K562 (cell line): ENCODE measurements around the gene BRCA1. TPM values are rescaled to one million over a fixed set of nuclear protein-coding genes. Genes with fewer than 3 reads are reported as not detected.

Source experiments
- ARID1B ChIP-seq: fragments of 450-650 bp; IDR thresholded peaks from 2 replicates; pipeline ENCODE4 v1.6.1; 2016; ENCODE audit warnings: antibody characterized with exemption, mild to moderate bottlenecking, inconsistent platforms
- ASH1L ChIP-seq: fragments of 450-650 bp; IDR thresholded peaks from 2 replicates; pipeline ENCODE4 v1.6.1; 2018; ENCODE audit warnings: borderline replicate concordance, mild to moderate bottlenecking, low read depth; ENCODE audit not compliant: partially characterized antibody
- BRD9 ChIP-seq: fragments of 450-650 bp; IDR thresholded peaks from 2 replicates; pipeline ENCODE4 v1.6.1; 2018; ENCODE audit warnings: low read depth; ENCODE audit not compliant: partially characterized antibody
- CC2D1A ChIP-seq: fragments of 450-650 bp; IDR thresholded peaks from 2 replicates; pipeline ENCODE4 v1.6.1; 2017; ENCODE audit warnings: mild to moderate bottlenecking
- COPS2 ChIP-seq: fragments of 450-650 bp; conservative IDR thresholded peaks from 2 replicates; pipeline ENCODE4 v1.6.1; 2016; ENCODE audit warnings: mild to moderate bottlenecking, moderate library complexity
- GABPB1 ChIP-seq: sonication (generic); formaldehyde crosslinking; IDR thresholded peaks from 2 replicates; pipeline ENCODE4 v1.8.0; 2022; ENCODE audit warnings: mild to moderate bottlenecking, missing genetic modification reagents
- GATA2 ChIP-seq: sonication (generic); formaldehyde crosslinking; IDR thresholded peaks from 2 replicates; pipeline ENCODE4 v1.4.0; 2020; ENCODE audit warnings: mild to moderate bottlenecking, missing genetic modification reagents
- HDAC3 ChIP-seq: fragments of 450-650 bp; IDR thresholded peaks from 2 replicates; pipeline ENCODE4 v1.6.1; 2018; ENCODE audit warnings: borderline replicate concordance, mild to moderate bottlenecking, moderate library complexity; ENCODE audit not compliant: partially characterized antibody
- HES1 ChIP-seq: fragments of 450-650 bp; IDR thresholded peaks from 2 replicates; pipeline ENCODE4 v1.6.1; 2016; ENCODE audit warnings: low read depth, mild to moderate bottlenecking, moderate library complexity
- HSF4 ChIP-seq: fragments of 250-450 bp; sonication (Bioruptor Pico); IDR thresholded peaks from 2 replicates; pipeline ENCODE4 v2.1.2; 2022; ENCODE audit warnings: mild to moderate bottlenecking, moderate library complexity, borderline replicate concordance
- LEF1 ChIP-seq: fragments of 450-650 bp; IDR thresholded peaks from 2 replicates; pipeline ENCODE4 v1.6.1; 2016; ENCODE audit warnings: mild to moderate bottlenecking
- MAZ ChIP-seq, 2 experiments: fragments of 450-650 bp in 1 of 2; sonication (generic) in 1 of 2; formaldehyde crosslinking; IDR thresholded peaks in 1 of 2; conservative IDR thresholded peaks in 1 of 2; 2 replicates each; pipeline versions ENCODE4 v1.4.0 to v1.5.0; 2020; ENCODE audit warnings: mild to moderate bottlenecking in 1 of 2, missing genetic modification reagents in 1 of 2
- MTF1 ChIP-seq: fragments of 250-450 bp; sonication (Bioruptor Pico); IDR thresholded peaks from 2 replicates; pipeline ENCODE4 v1.9.0; 2021; ENCODE audit warnings: moderate library complexity, mild to moderate bottlenecking, inconsistent platforms, borderline replicate concordance
- MYNN ChIP-seq, 2 experiments: sonication (generic); formaldehyde crosslinking in 1 of 2; IDR thresholded peaks; 2 replicates each; pipeline versions ENCODE4 v1.5.0 to v1.6.1; 2016 to 2020; ENCODE audit warnings: antibody characterized with exemption in 1 of 2, missing genetic modification reagents in 1 of 2
- NFE2L1 ChIP-seq: fragments of 450-650 bp; IDR thresholded peaks from 2 replicates; pipeline ENCODE4 v1.6.1; 2016; ENCODE audit warnings: missing genetic modification characterization, low read depth, mild to moderate bottlenecking, missing compliant biosample characterization, moderate library complexity, borderline replicate concordance
- NR2C2 ChIP-seq, 2 experiments: fragments of 200-800 bp in 1 of 2; sonication (Bioruptor generic) in 1 of 2; sonication (generic) in 1 of 2; formaldehyde crosslinking in 1 of 2; IDR thresholded peaks; 2 replicates each; pipeline versions ENCODE4 v1.6.1 to v1.8.0; 2016 to 2022; ENCODE audit warnings: mild to moderate bottlenecking in 1 of 2, missing compliant biosample characterization in 1 of 2, missing genetic modification characterization in 1 of 2, missing genetic modification reagents in 1 of 2
- POLR2G ChIP-seq: fragments of 200-400 bp; formaldehyde crosslinking; IDR thresholded peaks from 2 replicates; pipeline ENCODE4 v1.6.1; 2017; ENCODE audit warnings: low read depth, mild to moderate bottlenecking, antibody characterized with exemption, low read length, moderate library complexity
- SETDB1 ChIP-seq: IDR thresholded peaks from one replicate; pipeline ENCODE4 v1.6.1; 2012; ENCODE audit warnings: low read length, control low read depth, inconsistent platforms
- TBP ChIP-seq: optimal IDR thresholded peaks from 2 replicates; pipeline ENCODE3; 2011; ENCODE audit warnings: low read depth, low read length, improper control_type of control experiment
- ZBTB26 ChIP-seq: fragments of 450-650 bp; formaldehyde crosslinking; IDR thresholded peaks from 2 replicates; pipeline ENCODE4 v1.4.0; 2022; ENCODE audit warnings: missing genetic modification characterization
- ZNF143 ChIP-seq: sonication (generic); formaldehyde crosslinking; IDR thresholded peaks from 2 replicates; pipeline ENCODE4 v1.9.0; 2022; ENCODE audit warnings: mild to moderate bottlenecking, missing genetic modification reagents
- ZNF146 ChIP-seq: IDR thresholded peaks from one replicate; pipeline ENCODE4 v1.6.1; 2018; ENCODE audit warnings: missing compliant biosample characterization; ENCODE audit not compliant: unreplicated experiment
- ZNF175 ChIP-seq: fragments of 200-800 bp; sonication (Bioruptor generic); IDR thresholded peaks from 2 replicates; pipeline ENCODE4 v1.6.1; 2016; ENCODE audit warnings: low read depth, mild to moderate bottlenecking, missing genetic modification characterization, missing compliant biosample characterization
- ZNF583 ChIP-seq: fragments of 250-450 bp; sonication (Bioruptor Pico); IDR thresholded peaks from 2 replicates; pipeline ENCODE4 v1.4.0; 2020
- ZNF764 ChIP-seq: fragments of 250-450 bp; sonication (Bioruptor Pico); IDR thresholded peaks from 2 replicates; pipeline ENCODE4 v1.4.0; 2020; ENCODE audit warnings: low read depth, mild to moderate bottlenecking, moderate library complexity
- polyA plus RNA-seq, 8 experiments: library from polyadenylated mRNA; depleted of rRNA in 4 of 8; stranded (reverse) in 5 of 8; unstranded in 3 of 8; fragments of >200 nt; fragmentation: Nextera tagmentation in 2 of 8; fragmentation: Illumina TruSeq in 1 of 8; extraction: Ambion mirVana in 2 of 8; extraction: Trizol in 1 of 8; gene quantifications; 2 replicates each; pipeline versions ENCODE4 v1.2.1 to v1.2.3, GENCODE V29; 2011 to 2014; ENCODE audit warnings: inconsistent platforms in 1 of 8, missing spikeins in 1 of 8
- total RNA-seq, 7 experiments: library from RNA; depleted of rRNA in 6 of 7; stranded (reverse); fragments of >200 nt in 6 of 7; fragmentation: Illumina TruSeq in 2 of 7; extraction: Trizol in 2 of 7; gene quantifications; 2 replicates each; pipeline versions ENCODE4 v1.2.1 to v1.2.3, GENCODE V29; 2011 to 2021; ENCODE audit warnings: low replicate concordance in 1 of 7
- TF ChIP-seq, protein P1 (sequence below): fragments of 450-650 bp; formaldehyde crosslinking; conservative IDR thresholded peaks from 2 replicates; pipeline ENCODE4 v1.4.0; 2022; ENCODE audit warnings: mild to moderate bottlenecking, missing genetic modification characterization

The BRCA1 gene
- total and polyA plus RNA-seq, 9 of the 15 experiments (the other 6 are each of a cell fraction or from before 2014, with no cell fraction given), result 25.9 to 95.3 (median 62.3) TPM

DNA sequence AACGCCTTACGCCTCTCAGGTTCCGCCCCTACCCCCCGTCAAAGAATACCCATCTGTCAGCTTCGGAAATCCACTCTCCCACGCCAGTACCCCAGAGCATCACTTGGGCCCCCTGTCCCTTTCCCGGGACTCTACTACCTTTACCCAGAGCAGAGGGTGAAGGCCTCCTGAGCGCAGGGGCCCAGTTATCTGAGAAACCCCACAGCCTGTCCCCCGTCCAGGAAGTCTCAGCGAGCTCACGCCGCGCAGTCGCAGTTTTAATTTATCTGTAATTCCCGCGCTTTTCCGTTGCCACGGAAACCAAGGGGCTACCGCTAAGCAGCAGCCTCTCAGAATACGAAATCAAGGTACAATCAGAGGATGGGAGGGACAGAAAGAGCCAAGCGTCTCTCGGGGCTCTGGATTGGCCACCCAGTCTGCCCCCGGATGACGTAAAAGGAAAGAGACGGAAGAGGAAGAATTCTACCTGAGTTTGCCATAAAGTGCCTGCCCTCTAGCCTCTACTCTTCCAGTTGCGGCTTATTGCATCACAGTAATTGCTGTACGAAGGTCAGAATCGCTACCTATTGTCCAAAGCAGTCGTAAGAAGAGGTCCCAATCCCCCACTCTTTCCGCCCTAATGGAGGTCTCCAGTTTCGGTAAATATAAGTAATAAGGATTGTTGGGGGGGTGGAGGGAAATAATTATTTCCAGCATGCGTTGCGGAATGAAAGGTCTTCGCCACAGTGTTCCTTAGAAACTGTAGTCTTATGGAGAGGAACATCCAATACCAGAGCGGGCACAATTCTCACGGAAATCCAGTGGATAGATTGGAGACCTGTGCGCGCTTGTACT is at the start of gene BRCA1 (continued):
- 0 out of 2 replicates have a peak, but pooled peaks have one; percentile 35 for TF ChIP-seq HES1
- TF ChIP-seq ASH1L, result peak; percentile 83
- no peak for TF ChIP-seq ZNF146
- TF ChIP-seq ZNF583 (CRISPR knock-in tag), result no peak
- TF ChIP-seq MTF1, result no peak
- TF ChIP-seq BRD9, result peak; percentile 79
- no peak for TF ChIP-seq HSF4 (CRISPR knock-in tag)
- TF ChIP-seq ZBTB26 (CRISPR knock-in tag), result no peak
- TF ChIP-seq CC2D1A, result peak; percentile 44; the same call in 1 of the 2 replicates
- TF ChIP-seq HDAC3, result peak; percentile 30
- TF ChIP-seq NFE2L1 (tag), result no peak
- no peak for TF ChIP-seq GATA2 (CRISPR knock-in tag)
- no peak for TF ChIP-seq SETDB1
- TF ChIP-seq, protein P1, sequence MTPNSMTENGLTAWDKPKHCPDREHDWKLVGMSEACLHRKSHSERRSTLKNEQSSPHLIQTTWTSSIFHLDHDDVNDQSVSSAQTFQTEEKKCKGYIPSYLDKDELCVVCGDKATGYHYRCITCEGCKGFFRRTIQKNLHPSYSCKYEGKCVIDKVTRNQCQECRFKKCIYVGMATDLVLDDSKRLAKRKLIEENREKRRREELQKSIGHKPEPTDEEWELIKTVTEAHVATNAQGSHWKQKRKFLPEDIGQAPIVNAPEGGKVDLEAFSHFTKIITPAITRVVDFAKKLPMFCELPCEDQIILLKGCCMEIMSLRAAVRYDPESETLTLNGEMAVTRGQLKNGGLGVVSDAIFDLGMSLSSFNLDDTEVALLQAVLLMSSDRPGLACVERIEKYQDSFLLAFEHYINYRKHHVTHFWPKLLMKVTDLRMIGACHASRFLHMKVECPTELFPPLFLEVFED, result no peak
- no peak for TF ChIP-seq LEF1
- TF ChIP-seq POLR2G, result peak; percentile 73
- TF ChIP-seq MYNN (IDR thresholded peaks at IDR 0.05), result no peak
- no peak for TF ChIP-seq MYNN (CRISPR knock-in tag; IDR thresholded peaks at IDR 0.05)
- no peak for TF ChIP-seq COPS2
- no peak; a peak in 1 of 4 replicates for TF ChIP-seq MAZ (CRISPR knock-in tag; conservative IDR thresholded peaks at IDR 0.05 in 1 of 2, IDR thresholded peaks at IDR 0.05 in 1 of 2)
- no peak for TF ChIP-seq ZNF143
- no peak for TF ChIP-seq ZNF764 (CRISPR knock-in tag)
- no peak for TF ChIP-seq ZNF175 (CRISPR knock-in tag)
- TF ChIP-seq TBP, result peak; percentile 90
- no peak for TF ChIP-seq ARID1B
- TF ChIP-seq NR2C2 (CRISPR knock-in tag; IDR thresholded peaks at IDR 0.05), result no peak
- TF ChIP-seq NR2C2 (tag; IDR thresholded peaks at IDR 0.05), result peak; percentile 96
- TF ChIP-seq GABPB1, result 0 out of 2 replicates have a peak, but pooled peaks have one; percentile 28
